ENCODE measurements around the gene RIMBP2.

Gene RIMBP2

DNA sequence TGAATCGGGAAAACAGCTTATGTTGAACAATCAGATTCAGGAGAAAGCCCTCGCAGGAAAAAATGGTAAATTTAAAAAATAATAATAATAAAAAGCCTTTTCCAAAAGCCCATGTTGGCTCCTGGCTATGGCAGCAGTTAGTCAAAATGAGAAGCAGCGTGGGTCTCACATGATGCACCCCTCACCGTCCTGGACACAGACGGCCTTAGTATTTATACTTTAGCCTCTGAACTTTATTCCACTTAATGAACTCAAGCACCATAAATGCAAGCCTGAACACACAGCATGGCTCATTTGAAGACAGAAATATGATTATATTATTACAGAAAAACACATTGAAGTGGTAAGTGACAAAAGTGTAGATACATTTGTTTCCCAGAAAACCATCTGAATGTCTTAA is 160.9 kb downstream of the RIMBP2 start:
- FAIRE-seq (no peak), DNase-seq (ENCODE audit: insufficient read length, low spot score) (no peak)

DNA sequence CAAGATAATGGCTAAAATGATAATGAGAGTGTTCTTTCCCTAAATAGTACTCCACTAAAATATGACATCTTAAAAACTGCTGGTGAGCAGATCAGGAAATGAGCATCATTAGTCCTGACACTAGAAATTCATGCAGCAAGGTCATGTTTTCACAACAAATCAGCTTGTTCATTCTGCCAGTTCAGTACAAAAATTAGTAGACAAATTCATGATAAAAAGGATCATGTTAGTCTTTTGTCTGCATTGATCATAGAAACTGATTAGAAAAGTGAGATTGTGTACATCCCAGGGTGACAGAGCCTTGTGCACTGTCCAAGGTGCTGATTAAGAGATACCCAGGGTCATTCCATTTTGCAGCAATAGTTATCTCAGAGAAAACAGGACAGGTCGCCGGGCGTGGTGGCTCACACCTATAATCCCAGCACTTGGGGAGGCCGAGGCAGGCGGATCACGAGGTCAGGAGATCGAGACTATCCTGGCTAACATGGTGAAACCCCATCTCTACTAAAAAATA is 163.6 kb downstream of the RIMBP2 start:
- no peak for DNase-seq (ENCODE audit: insufficient read length, low spot score)
- no peak for FAIRE-seq

DNA sequence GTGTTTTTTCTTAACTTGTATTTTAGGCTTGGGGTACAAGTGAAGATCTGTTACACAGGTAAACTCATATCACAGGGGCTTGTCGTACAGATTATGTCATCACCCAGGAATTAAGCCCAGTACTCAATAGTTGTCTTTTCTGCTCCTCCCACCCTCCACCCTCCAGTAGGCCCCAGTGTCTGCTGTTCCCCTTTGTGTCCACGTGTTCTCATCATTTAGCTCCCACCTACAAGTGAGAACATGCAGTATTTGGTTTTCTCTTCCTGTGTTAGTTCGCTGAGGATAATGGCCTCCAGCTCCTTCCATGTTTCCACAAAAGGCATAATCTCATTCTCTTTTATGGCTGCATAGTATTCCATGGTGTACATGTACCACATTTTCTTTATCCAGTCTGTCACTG is 166.7 kb downstream of the RIMBP2 start:
- DNase-seq (ENCODE audit: insufficient read length, low spot score), result no peak

DNA sequence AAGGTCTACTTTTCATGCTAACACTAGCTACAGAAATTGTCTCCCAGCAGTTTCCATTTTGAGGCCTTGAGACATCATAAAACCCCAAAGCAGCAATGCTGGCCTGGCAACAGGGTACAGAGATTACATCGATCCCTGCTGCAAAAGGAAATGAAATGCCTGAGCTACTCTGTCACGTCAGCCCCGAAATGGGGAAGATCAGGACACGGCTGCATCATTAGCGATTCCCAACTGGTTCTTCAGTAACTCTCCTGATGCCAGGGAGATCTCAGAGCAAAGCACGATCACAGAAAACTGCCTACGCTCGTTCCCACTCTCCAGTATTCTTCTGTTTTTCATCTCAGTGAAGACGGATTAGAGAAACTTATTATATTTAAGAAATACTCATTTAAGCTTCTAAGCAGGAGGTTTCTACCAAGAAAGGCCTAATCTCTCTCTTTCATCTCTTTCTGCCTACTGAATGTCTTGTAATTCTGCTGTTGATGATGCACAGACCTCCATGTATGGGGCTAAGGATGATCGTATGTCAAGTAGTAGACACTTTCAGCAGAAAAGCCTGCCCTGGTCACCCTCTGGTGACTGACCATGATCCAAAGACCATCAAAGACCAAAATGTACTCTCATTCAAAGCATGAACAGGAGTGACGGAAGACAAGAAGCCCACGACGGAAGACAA is 168.5 kb downstream of the RIMBP2 start:
- DNase-seq (ENCODE audit: insufficient read length, low spot score), result no peak
- FAIRE-seq, result no peak

More for the DNA sequence above, 166.7 kb downstream of the RIMBP2 start:
- no peak for FAIRE-seq

DNA sequence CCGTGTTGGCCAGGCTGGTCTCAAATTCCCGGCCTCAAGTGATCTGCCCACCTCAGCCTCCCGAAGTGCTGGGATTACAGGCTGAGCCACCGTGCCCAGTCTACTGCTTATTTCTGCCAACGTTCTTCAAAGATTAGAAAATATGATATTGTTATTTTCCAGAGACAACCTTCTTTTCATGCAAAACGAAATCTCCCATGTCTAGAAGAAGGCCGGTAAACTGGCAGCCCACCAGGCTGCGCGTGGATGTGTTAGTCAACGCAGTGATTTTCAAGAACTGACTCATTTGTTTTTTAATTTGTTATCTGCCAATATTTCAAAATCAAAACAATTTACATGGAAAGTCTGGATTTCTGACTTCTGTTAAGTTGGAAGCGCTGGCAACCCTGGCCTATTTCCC is 169.6 kb downstream of the RIMBP2 start:
- DNase-seq (ENCODE audit: insufficient read length, low spot score), result no peak
- no peak for FAIRE-seq

DNA sequence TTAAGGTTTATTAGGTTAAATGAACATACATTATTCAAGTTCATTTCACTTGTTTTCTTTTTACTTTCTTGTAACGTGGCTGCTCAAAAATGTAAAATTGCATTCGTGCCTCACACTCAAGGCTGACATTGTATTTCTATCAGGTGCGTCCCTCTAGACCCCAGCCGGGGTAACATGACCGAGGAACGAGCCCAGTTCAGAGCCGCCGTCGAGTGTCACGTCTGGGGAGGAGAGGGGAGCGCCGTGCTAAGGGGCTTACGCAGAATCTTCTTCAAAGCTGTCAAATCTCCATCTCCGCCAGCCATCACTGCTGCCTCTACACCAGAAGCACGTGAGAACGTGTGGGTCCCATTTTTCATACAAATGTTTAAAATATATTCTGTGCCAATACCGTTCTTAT is 170.6 kb downstream of the RIMBP2 start:
- DNase-seq (ENCODE audit: insufficient read length, low spot score) (no peak), FAIRE-seq (no peak)

DNA sequence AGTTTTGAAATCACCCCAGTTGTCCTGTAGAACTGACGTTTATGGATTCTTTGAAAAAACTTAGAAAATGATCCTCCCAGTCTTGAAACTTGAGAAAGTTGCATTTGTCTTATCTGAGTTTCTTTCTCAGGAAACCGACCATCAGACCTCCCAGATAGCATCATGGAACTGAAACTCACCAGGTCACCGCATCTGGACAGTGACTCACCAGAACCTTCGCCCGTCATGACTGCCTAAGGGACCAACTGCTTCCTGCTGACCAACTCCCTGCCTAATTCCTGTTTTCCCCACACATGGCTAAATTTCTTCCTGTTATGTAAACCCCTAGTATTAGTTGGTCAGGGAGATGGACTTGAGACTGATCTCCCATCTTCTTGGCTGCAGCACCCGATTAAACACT is 175.7 kb downstream of the RIMBP2 start:
- no peak for FAIRE-seq

DNA sequence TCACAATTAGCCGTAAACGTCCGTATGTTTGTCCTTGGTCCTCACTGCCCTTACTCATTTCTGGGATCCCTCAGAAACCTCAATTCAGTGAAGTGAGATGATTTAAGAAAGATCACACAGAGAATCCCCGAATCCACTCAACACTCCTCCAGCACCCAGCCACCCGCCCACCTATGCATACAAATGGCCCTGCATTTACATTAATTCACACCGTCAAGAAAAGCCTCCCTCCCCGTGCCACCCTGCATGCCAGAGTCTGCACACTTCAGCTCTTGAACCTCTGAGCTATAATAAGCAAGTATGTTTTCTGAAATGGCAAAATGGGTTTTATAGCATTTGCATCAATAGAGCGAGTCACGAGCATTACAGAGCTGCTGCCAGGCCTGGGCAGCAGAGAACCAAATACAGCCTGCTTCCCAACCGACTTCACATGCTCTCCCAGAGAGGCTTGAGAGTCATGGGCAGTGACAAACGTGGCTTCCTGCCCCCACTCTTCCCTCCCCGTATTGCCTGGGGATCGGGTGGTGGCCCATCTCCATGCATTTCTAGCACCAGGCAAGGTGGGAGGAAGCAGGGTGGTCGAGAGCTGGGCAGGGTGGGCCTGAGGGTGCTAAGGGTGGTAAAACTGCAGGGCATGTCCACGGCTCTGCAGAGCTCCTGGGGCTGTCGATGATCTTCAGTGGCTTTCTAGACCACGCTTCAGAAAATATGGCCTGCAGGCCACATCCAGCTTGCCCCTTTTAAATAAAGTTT is 177.6 kb downstream of the RIMBP2 start:
- FAIRE-seq (no peak), DNase-seq (ENCODE audit: insufficient read length, low spot score) (no peak)

More for the DNA sequence above, 175.7 kb downstream of the RIMBP2 start:
- no peak for DNase-seq (ENCODE audit: insufficient read length, low spot score)

DNA sequence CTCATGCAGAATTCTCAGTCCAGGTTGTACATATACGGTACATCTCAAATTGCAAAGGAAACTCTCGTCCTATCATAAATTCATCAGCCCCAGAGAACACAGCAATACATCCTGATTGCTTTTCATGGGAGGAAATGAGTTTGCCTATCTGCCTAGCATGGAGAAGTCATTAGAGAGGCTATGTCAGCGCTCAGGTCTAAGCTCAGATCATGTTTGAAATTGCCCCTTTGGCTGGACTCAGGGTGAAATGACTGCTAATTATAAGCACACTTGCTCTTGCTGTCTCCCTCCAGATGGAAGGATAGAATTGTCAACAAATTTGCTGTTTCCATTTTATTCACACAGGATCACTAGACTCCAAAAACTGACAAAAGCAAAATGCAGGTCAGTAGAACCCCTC is 178.4 kb downstream of the RIMBP2 start:
- DNase-seq (ENCODE audit: insufficient read length, low spot score) (no peak), FAIRE-seq (no peak)

DNA sequence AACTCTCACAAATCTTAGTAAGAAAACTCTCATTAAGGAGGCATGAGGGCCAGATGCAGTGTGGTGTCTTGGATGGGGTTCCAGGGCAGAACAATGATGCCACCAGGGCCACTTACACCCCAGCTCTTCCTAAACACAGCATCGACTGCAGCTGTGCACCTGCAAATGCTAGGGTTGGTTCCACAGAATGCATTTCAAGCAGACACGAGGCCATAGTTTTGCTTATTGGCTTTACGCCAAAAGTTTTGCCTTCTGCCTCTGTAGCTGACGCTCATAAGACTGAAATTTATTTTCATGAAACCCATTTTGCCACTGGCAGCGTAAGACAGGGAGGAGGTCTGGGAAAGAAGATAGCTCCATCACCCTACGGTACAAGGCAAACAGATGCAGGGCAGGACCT is 179.0 kb downstream of the RIMBP2 start:
- no peak for FAIRE-seq

DNA sequence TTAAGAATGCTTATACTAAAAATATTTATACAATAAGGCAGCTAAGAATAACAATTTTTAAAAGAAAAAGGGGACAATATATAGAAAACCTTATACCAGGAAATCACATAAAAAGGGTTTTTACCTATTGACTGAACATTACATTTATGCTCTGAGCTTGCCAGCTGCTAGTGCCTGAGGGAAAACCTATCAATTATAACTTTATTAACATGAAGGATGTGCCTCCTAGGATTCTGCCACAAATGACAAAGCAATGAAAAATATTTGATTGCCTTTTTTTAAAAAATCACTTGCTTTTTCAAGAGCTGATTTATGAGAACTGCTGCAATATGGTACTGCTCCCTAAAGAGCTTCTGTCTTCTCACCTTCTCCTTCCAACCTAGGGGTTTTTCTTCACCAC is 185.7 kb downstream of the RIMBP2 start:
- no peak for DNase-seq (ENCODE audit: insufficient read length, low spot score)
- FAIRE-seq, result no peak

More for the DNA sequence above, 179.0 kb downstream of the RIMBP2 start:
- DNase-seq (ENCODE audit: insufficient read length, low spot score), result no peak

DNA sequence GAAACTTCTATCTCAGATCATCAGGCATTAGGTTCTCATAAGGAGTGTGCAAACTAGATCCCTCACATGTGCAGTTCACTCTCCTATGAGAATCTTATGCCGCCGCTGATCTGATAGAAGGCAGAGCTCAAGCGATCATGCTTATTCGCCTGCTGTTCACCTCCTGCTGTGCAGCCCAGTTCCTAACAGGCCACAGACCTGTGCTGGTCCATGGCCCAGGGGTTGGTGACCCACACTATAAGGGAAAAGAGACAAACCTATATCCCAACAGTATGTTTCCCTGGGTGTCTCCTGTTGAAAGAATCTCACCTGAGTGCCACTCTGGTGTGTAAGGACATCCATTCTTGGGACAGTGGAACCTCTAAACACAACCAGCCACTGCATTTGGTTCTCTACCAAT is 186.3 kb downstream of the RIMBP2 start:
- FAIRE-seq, result no peak
- no peak for DNase-seq (ENCODE audit: insufficient read length, low spot score)

DNA sequence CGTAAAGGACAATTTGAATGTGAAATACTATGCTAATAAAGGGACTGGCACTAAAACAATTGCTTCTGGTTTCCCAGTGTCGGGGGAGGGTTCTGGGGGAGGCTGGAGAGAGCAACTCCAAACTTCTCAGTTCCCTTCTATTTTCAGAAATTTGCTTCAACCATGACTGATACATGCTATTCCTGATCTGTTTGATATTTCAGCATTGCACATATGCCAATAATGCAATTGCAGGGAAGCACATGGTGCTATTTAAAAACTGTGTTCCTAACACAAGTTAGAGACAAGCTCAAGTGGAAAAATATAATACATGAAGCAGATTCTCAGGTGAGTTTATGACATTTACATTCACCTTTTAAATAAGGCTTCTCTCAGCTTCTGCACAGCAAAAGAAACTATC is 188.9 kb downstream of the RIMBP2 start:
- FAIRE-seq (no peak), DNase-seq (ENCODE audit: insufficient read length, low spot score) (no peak)

DNA sequence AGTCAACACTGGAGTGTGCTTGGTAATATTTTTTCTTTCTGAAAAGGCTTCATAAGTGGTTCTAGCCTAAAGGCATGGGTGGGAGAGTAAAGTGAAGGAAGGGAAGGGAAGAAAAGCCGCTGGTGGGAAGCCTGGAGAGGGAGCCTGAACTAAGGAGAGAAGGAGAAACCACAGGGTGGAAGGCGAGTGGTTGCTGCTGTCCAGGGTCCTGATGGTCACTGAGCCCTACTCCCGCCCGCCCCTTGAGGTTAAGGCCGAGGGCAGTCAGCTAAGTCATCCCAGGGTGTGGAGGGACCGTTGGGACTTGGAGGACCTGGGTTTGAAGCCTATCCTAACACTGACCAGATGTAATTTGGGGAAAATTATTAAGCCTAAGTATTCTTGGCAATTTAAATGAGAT is 189.3 kb downstream of the RIMBP2 start:
- no peak for FAIRE-seq
- no peak for DNase-seq (ENCODE audit: insufficient read length, low spot score)

DNA sequence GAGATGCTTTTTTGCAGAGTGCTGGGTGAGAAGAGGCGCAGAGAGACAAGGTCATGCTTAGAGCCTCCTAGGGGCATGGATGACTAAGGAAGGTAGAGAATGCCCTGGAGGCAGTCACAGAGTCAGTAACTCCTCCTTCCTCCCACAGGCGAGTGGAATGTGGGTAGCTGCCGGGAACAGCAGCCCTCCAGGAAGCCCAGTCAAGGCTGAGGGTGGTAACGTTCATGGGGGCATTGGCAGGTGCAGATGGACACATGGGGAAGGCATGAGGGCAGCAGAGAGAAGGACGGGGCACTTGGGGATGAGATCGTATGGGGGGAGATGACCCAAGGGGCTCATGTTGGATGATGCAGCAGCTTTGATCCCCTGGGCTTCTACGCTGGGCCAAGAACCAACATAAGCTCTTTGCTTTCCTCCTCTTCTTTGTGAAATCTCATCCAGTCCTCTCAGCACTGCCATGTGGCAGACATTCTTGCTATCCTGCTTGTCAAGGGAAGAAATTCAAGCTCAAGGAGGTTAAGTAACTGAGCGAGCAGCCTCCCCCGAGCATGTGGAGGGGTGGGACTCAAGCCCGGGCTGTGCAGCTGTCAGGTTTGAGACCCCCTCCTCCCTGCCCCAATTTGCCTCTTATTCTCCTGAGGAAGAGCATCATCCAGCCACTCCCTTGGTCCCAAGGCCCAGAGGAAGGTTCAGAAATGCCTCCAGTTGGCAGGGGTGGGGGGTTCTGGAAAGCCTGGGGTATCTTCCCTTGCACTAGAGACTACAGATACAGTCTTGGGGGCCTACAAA is 190.5 kb downstream of the RIMBP2 start:
- DNase-seq (ENCODE audit: insufficient read length, low spot score) (no peak), FAIRE-seq (no peak)

DNA sequence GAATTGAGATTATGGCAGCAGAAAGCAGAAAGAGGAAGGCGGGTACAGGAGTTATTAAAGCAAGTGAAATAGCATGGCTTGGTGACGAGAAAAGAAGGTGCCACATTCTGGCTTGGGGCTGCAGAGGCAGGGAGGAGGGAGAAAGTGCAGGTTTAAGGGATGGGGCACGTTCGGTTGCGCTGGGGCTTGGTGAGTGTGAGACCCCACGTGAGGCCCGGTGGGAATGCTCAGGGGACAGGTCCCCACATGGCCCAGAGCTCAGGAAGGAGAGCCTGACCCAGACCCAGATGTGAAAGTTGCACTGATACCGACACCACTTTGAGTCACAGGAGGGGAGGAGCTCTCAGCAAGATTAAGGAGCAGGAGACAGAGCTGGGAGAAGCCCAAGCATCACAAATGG is 191.3 kb downstream of the RIMBP2 start:
- DNase-seq (ENCODE audit: insufficient read length, low spot score) (no peak), FAIRE-seq (no peak)

DNA sequence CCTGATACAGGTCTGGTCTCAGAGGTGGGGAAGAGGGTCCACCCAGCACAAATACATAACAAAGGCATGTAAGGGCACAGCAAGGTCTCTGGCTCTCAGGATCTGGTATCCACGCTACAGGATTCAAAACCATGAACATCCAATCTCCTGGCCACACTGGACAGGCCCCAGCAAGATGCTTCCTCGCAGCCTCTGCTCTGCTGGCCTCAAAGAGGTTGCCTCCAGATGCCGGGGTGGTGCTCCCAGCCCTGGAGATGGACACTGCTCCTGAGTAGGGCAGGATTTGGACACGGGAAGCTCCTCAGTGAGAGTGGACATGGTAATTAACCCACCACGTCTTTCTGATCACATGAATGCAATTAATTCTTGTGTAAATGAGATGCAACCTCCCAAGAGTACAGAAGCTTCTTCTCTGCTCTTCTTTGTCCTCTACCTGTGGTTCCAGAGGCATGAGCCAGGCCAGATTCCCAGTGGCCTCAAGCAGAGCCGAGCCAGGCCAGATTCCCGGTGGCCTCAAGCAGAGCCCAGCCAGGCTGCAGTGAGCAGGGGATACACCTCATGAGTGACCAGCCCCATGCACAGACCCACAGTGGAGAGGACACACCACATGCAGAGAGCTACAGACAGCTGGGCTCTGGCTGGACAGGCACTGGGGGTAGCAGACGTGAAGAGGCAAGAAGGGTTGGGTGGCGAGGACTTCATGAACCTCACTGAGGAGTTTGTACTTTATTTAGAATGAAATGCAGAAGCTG is 192.1 kb downstream of the RIMBP2 start:
- FAIRE-seq, result no peak
- DNase-seq (ENCODE audit: insufficient read length, low spot score), result no peak

DNA sequence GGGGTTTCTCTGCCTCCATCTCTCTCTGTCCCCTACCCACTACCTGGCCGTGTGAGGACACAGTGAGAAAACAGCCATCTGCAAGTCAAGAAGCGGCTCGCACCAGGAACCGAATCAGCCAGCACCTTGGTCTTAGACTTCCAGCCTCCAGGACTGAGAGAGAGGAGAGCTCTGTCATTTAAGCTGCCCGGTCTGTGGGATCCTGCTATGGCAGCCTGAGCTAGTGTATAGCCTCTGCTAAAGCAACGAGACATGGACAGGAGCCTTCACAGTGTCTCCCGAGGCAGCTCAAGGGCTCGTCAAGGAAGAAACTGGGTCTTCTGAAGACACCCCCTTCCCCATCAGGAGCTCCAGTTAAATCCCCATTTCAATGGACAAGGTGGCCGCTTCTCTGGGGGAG is 192.9 kb downstream of the RIMBP2 start:
- no peak for FAIRE-seq

DNA sequence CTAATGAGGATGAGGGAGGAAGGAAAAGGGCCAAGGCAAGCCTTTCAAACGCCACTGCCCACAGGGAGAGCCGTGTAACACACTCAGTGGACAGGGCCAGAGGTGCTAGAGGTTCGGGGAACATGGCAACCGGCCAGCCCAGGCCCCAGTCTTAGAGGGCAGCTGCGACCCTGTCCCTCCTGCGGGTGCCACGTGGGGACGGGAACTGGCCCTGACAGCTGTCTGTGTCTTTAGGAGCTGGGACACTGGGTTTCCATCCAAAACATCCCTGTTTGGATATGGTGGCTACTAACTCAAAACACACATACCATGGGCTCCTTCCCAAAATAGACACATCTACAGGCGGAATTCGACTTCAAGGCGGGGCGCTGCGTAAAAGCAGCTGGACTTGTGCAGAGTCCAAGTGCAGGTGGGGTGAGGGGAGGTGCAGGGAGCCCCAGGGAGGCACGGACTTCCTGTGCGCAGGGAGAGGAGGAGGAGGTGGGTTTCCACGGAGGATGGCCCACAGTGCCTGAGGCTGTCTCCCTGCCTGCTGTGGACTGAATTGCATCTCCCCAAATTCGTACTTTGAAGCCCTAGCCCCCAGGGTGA is 193.8 kb downstream of the RIMBP2 start:
- FAIRE-seq, result no peak
- DNase-seq (ENCODE audit: insufficient read length, low spot score), result no peak

More for the DNA sequence above, 192.9 kb downstream of the RIMBP2 start:
- DNase-seq (ENCODE audit: insufficient read length, low spot score), result no peak

DNA sequence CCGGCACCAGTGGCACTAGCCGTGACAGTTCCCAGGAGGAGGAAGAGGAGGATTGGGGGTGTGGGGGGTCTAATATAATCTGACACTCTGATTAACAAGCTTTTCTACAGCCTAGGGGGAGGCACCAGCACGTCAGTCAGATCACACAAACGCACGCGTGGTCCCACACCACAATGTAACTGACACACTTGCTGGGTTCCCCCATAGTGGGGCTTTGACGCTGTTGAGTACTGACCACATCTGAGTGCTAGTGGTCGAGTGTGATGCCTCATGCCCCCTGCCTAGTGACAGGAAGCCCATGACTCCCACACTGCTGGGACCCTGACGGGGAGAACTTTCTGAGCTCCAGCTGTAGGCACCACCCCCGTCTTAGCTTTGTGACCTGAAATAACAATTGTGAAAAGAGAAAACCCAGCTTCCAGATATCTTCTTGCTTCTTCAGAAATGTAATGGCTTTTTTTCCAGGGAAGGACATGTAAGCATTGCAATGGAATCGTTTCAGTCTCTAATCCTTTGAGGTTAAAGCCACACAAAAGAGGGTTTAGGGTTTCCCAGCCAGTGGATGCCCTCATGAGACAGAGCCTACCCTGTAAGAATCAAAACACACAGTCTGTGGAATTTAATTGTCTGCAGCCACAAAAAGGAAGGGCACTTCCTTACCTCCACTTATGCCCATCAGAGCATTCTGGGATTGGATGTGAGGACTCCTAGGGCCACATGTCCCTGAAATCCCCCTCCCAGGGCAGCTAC is 194.5 kb downstream of the RIMBP2 start:
- FAIRE-seq, result no peak

More for the DNA sequence above, 194.5 kb downstream of the RIMBP2 start:
- DNase-seq (ENCODE audit: insufficient read length, low spot score), result no peak
